ENCODE measurements around the gene KIF26A. TPM values are rescaled to one million over a fixed set of nuclear protein-coding genes. Genes with fewer than 3 reads are reported as not detected.

KIF26A gene
- total and polyA plus RNA-seq, 2 of the 4 experiments (the other 2 are of a cell fraction) = not detected

DNA sequence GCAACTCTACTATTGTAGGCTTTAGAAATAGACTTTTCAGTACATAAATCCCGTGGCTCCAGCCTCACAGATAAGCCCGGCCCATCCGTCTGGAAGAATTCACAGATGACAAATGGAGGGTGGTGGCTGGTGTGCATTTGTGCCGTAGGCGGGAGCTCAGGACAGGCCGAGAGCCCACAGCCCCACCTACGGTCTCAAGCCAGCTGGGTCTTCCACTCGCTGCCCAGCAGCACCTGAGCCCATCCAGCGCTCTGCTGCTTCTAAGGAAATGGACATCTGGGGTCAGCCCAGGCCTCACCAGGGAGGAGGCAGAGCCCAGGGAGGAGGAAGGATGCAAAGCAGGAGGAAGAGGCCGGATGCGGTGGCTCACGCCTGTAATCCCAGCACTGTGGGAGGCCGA, 72.8 kb downstream of the KIF26A start:
- POLR2A ChIA-PET (ENCODE audit: unreplicated experiment) = no interaction called here
- no peak overlapping the region for H2BK120ac ChIP-seq (ENCODE audit: low read depth, low read length)
- dilution Hi-C loops (cut with HindIII; ENCODE audit: low sequenced_read_pairs, unreplicated experiment) = no loop called here
- no peak overlapping the region for H4K5ac ChIP-seq (ENCODE audit: low read depth, low read length)
- no TSS peak for BruUV-seq (replicated peaks)
- no peaks in the 10 kb centered on the region for H3K36me3 ChIP-seq (ENCODE audit: control insufficient read depth, insufficient read depth, low read length)
- H3K4ac ChIP-seq (ENCODE audit: low read depth, low read length) = no peak overlapping the region
- no peak overlapping the region for H3K4me3 ChIP-seq (ENCODE audit: insufficient read depth, low read depth, low read length)
- no peak overlapping the region for H3K56ac ChIP-seq (ENCODE audit: extremely low read depth, insufficient read depth, low read length)
- H3K79me1 ChIP-seq (ENCODE audit: low read depth in 1 of 2, low read length in 2 of 2) = no peaks in the 10 kb centered on the region
- no peaks in the 10 kb centered on the region for H3K27me3 ChIP-seq (ENCODE audit: control insufficient read depth, insufficient read depth, low read length)
- H3K18ac ChIP-seq (ENCODE audit: low read depth, low read length) = no peak overlapping the region
- WGBS, 2 experiments (ENCODE audit: extremely low coverage in 2 of 2, insufficient read length in 1 of 2) = 20% methylated on average over 1 of the region's 13 CpGs; no CpG with 5 or more reads in 1 of the 2 experiments
- H3K9me1 ChIP-seq (ENCODE audit: insufficient read depth, low read length) = no peaks in the 10 kb centered on the region
- TF ChIP-seq FOS (IDR thresholded peaks at IDR 0.05; ENCODE audit: low read depth, low read length) (no peak), CHD1 (IDR thresholded peaks at IDR 0.05; ENCODE audit: low read depth, low read length) (no peak), RAD21 (IDR thresholded peaks at IDR 0.05; ENCODE audit: low read length) (no peak), RCOR1 (IDR thresholded peaks at IDR 0.05; ENCODE audit: insufficient replicate concordance, low read length) (no peak), MAFK (IDR thresholded peaks at IDR 0.05; ENCODE audit: low read depth, low read length) (no peak), RFX5 (IDR thresholded peaks at IDR 0.05; ENCODE audit: low read depth, low read length) (no peak), NFE2L2 (IDR thresholded peaks at IDR 0.05; ENCODE audit: low read depth, low read length) (no peak), MAZ (IDR thresholded peaks at IDR 0.05; ENCODE audit: borderline replicate concordance, low read depth, low read length) (no peak)
- TF ChIP-seq, protein P1, sequence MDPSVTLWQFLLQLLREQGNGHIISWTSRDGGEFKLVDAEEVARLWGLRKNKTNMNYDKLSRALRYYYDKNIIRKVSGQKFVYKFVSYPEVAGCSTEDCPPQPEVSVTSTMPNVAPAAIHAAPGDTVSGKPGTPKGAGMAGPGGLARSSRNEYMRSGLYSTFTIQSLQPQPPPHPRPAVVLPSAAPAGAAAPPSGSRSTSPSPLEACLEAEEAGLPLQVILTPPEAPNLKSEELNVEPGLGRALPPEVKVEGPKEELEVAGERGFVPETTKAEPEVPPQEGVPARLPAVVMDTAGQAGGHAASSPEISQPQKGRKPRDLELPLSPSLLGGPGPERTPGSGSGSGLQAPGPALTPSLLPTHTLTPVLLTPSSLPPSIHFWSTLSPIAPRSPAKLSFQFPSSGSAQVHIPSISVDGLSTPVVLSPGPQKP (IDR thresholded peaks at IDR 0.05; ENCODE audit: borderline replicate concordance, low read depth, low read length) = no peak
- TF ChIP-seq, protein P2, sequence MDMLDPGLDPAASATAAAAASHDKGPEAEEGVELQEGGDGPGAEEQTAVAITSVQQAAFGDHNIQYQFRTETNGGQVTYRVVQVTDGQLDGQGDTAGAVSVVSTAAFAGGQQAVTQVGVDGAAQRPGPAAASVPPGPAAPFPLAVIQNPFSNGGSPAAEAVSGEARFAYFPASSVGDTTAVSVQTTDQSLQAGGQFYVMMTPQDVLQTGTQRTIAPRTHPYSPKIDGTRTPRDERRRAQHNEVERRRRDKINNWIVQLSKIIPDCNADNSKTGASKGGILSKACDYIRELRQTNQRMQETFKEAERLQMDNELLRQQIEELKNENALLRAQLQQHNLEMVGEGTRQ (IDR thresholded peaks at IDR 0.05; ENCODE audit: low read depth, low read length) = no peak
- TF ChIP-seq, protein P3, sequence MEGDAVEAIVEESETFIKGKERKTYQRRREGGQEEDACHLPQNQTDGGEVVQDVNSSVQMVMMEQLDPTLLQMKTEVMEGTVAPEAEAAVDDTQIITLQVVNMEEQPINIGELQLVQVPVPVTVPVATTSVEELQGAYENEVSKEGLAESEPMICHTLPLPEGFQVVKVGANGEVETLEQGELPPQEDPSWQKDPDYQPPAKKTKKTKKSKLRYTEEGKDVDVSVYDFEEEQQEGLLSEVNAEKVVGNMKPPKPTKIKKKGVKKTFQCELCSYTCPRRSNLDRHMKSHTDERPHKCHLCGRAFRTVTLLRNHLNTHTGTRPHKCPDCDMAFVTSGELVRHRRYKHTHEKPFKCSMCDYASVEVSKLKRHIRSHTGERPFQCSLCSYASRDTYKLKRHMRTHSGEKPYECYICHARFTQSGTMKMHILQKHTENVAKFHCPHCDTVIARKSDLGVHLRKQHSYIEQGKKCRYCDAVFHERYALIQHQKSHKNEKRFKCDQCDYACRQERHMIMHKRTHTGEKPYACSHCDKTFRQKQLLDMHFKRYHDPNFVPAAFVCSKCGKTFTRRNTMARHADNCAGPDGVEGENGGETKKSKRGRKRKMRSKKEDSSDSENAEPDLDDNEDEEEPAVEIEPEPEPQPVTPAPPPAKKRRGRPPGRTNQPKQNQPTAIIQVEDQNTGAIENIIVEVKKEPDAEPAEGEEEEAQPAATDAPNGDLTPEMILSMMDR (conservative IDR thresholded peaks at IDR 0.05; ENCODE audit: low read depth, low read length) = no peak
- ATAC-seq (ENCODE audit: low read depth) (no peak), DNase-seq (no peak)
- no peak overlapping the region for H4K91ac ChIP-seq (ENCODE audit: insufficient read depth, low read depth, low read length)
- no peak overlapping the region for H3K14ac ChIP-seq (replicated peaks; ENCODE audit: low read depth, low read length)
- H4K8ac ChIP-seq (ENCODE audit: low read depth in 2 of 2, low read length in 2 of 2) = no peak overlapping the region
- no peak overlapping the region for H2BK20ac ChIP-seq (ENCODE audit: low read depth, low read length)
- H3K4me1 ChIP-seq (ENCODE audit: control insufficient read depth, insufficient read depth, low read length) = no peaks in the 10 kb centered on the region
- H3K27ac ChIP-seq (ENCODE audit: insufficient read depth, low read length) = no peak overlapping the region
- H3K23ac ChIP-seq (ENCODE audit: low read depth, low read length) = no peak overlapping the region
- no peak overlapping the region for H3K9ac ChIP-seq (ENCODE audit: low read depth, low read length)
- intact Hi-C loops (cut with micrococcal nuclease) = no loop called here
- H2BK15ac ChIP-seq (ENCODE audit: low read depth, low read length) = no peak overlapping the region
- no peak overlapping the region for H2BK5ac ChIP-seq (ENCODE audit: low read depth, low read length, poor library complexity, severe bottlenecking)
- H3K9me3 ChIP-seq (ENCODE audit: control insufficient read depth, insufficient read depth, low read length) = peaks cover 61% of the 10 kb centered on the region
- H3K4me2 ChIP-seq (ENCODE audit: low read depth, low read length) = no peak overlapping the region
- no peaks in the 10 kb centered on the region for H4K20me1 ChIP-seq (ENCODE audit: insufficient read depth, low read length)
- CTCF ChIA-PET = no interaction called here
- in situ Hi-C loops (cut with MboI; ENCODE audit: low sequenced_read_pairs) = no loop called here
- no peak overlapping the region for H2AK5ac ChIP-seq (ENCODE audit: low read depth, low read length)
- H2AFZ ChIP-seq (replicated peaks; ENCODE audit: low read length, poor library complexity) = no peak overlapping the region
- H2AK9ac ChIP-seq (replicated peaks; ENCODE audit: low read depth, low read length, poor library complexity) = no peak overlapping the region

Data from IMR-90 (cell line).